Activated CD4-positive, alpha-beta T cell treated with anti-CD3 and anti-CD28 coated beads for 36 hours (primary cell): ENCODE data around the gene SMIM12. TPM values are rescaled to one million over a fixed set of nuclear protein-coding genes. Genes with fewer than 3 reads are reported as not detected.

Source experiments
- ATAC-seq: fragments of 200-7000 bp; cut with Tn5 transposase; one replicate; pipeline ENCODE4 v1.10.0; 2021; ENCODE audit warnings: mild to moderate bottlenecking, moderate library complexity
- CTCF ChIA-PET: fragments of 350-600 bp; sonication (Branson Sonifier 250); formaldehyde crosslinking; loops from one replicate; lab custom pipeline; 2021; ENCODE audit warnings: antibody characterized with exemption; lab: Charles Lee
- POLR2A ChIA-PET: fragments of 350-600 bp; sonication (Branson Sonifier 250); formaldehyde crosslinking; loops from one replicate; lab custom pipeline; 2021; ENCODE audit warnings: antibody characterized with exemption, inconsistent platforms; lab: Charles Lee
- DNase-seq: peaks from one replicate; pipeline ENCODE4 v3.0.0-alpha.2; 2020
- H3K27ac Mint-ChIP-seq: one replicate; pipeline ENCODE4 v1.8.0; 2021; ENCODE audit warnings: mixed read lengths
- H3K27me3 Mint-ChIP-seq: one replicate; pipeline ENCODE4 v1.8.0; 2021; ENCODE audit warnings: mixed read lengths
- H3K36me3 Mint-ChIP-seq: one replicate; pipeline ENCODE4 v1.8.0; 2021; ENCODE audit warnings: low read depth, mixed read lengths
- H3K4me1 Mint-ChIP-seq: one replicate; pipeline ENCODE4 v1.8.0; 2021; ENCODE audit warnings: mixed read lengths
- H3K4me3 Mint-ChIP-seq: one replicate; pipeline ENCODE4 v1.8.0; 2021; ENCODE audit warnings: mild to moderate bottlenecking, moderate library complexity, mixed read lengths
- H3K9me3 Mint-ChIP-seq: one replicate; pipeline ENCODE4 v1.8.0; 2021; ENCODE audit warnings: low read depth, mixed read lengths
- intact Hi-C, 2 experiments: fragments of 100-400 bp; cut with DNase I in 1 of 2; cut with micrococcal nuclease in 1 of 2; formaldehyde crosslinking; loops; one replicate each; pipeline versions ENCODE4 v1.14.2 to v1.15.1; 2022 to 2024; cut with DNase I, micrococcal nuclease
- total RNA-seq, 2 experiments: library from RNA; stranded (reverse); gene quantifications; one replicate each; pipeline ENCODE4 v1.2.3, GENCODE V29; 2021

SMIM12 gene, protein sequence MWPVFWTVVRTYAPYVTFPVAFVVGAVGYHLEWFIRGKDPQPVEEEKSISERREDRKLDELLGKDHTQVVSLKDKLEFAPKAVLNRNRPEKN
- 10 to 100 TPM; 42.4 to 45.0 TPM for total RNA-seq

DNA sequence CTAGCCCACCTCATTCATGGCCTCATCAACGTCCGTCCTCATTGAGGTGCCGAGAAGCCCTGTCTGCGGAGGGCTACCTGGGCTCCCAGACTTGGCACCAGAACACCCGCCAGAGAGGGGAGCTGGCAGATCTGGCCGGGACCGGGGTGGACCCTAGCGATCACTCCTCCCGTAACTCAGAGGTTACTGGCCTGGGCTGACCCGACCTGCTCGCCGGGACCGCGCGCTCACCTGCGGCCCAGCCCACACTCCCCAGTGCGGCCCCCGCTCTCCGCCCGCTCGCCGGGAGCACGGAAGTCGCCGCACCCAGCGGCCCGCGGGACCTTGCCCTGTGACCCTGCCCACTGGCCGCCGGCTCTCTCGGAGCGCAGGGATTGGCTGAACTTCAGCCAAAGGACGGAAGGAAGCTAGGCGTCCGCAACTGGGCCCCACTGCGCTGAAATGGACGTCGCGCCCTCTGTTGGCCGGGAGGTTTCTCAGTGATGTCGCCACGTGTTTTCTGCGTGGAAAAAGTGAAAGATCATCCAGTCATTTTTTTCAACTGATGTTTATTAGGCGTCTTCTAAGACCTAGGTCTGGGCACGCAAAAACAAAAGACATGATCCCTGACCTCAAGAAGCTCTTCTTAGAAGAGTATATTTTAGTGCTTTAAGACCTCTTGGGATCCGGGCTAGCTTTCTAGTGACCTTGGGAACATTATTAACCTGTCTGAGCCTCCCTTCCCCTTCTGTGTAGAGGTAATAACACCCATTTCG lies at the start of gene SMIM12:
Gene SMIM12, minus strand, starts transcription at position 304 of the 755 bp plus-strand sequence. CDS start 3,772 bp downstream, outside the sequence.
- POLR2A ChIA-PET = interaction anchor here (1.0 kb wide), 1 partner anchor 331 kb away, joined by 5 read pairs; no protein-coding TSS in a partner anchor
- peak within 1 kb of the TSS; percentile 98 for H3K4me3 Mint-ChIP-seq
- CTCF ChIA-PET = interaction anchor here (0.7 to 1.7 kb wide), 10 partner anchors 9 to 697 kb away, joined by 3 to 6 read pairs (median 4); no protein-coding TSS in a partner anchor

DNA sequence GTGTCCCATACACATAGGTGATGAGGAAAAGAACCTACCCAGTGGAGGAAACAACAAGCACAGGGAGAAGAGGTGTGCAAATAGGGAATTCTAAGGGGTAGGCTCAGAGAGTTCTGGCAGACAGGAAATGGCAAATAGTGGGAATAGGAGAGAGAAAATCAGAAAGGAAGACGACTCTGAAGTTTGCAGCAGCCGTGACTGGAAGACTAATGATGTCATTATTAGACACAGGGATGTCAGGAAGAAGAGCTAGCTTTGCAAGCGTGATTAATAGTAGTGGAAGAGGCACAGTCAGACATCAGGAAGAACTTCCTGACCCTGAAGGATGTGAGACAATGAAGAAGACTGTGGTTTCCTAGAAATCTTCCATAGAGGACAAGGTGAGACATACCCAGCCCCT lies 48.8 kb upstream of the SMIM12 start:
- intact Hi-C loops = no loop called here
- CTCF ChIA-PET = no interaction called here

More for the DNA sequence above, at the start of gene SMIM12:
- peak; percentile 95 for DNase-seq
- Mint-ChIP-seq H3K9me3 (no peaks in the 10 kb centered on the region), H3K27ac (peak within 1 kb of the TSS; percentile 99), H3K36me3 (peaks cover 7% of the 10 kb centered on the region), H3K4me1 (peaks cover 51% of the 10 kb centered on the region), H3K27me3 (no peaks in the 10 kb centered on the region)
- ATAC-seq = peak; percentile 95
- intact Hi-C loops = loop anchor here (1.0 to 10.0 kb wide), 9 partner anchors 126 to 785 kb away; partner anchors contain the start of genes ZMYM1 (in 2 of the 2), ZMYM6 (in 2 of the 2), KIAA0319L (in 1 of the 2) and NCDN (in 1 of the 2)

DNA sequence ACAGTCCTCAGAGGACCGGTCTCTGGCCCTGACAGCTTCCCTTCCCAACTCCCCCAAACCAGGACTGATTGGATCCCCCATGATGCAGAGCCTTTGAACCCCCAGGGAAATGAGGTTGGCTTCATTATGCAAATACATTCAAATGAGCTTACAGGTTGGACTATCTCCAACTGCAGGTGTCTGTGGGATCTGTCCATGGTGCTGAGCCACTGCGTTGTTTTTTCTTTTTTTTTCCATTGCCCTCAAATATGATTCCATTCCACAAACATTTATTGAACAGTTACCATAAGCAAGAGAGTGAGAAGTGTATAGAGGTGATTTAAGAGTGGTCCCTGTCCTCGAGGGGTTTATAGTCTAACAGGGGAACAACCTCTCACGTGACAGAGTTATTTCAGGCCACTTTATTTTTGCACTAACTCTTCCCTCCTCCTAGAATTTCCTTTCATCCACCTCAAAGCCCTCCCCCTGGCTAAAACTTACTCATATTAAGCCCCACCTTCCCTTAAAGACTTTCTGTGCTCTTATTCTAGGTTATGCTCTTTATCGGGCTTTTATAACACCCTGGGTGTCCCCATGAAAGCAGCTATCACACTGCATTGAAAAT lies 48.0 kb upstream of the SMIM12 start:
- ChIA-PET CTCF (interaction anchor here (0.9 kb wide), 1 partner anchor 55 kb away, joined by 4 read pairs; no protein-coding TSS in a partner anchor), POLR2A (interaction anchor here (0.6 kb wide), 1 partner anchor 205 kb away, joined by 3 read pairs; no protein-coding TSS in a partner anchor)
- Mint-ChIP-seq H3K4me3 (no peak overlapping the region), H3K36me3 (no peaks in the 10 kb centered on the region), H3K9me3 (no peaks in the 10 kb centered on the region), H3K4me1 (no peaks in the 10 kb centered on the region), H3K27ac (no peak overlapping the region), H3K27me3 (peaks cover 19% of the 10 kb centered on the region)
- ATAC-seq (no peak), DNase-seq (peak; percentile 24)
- intact Hi-C loops = no loop called here

More for the DNA sequence above, 48.8 kb upstream of the SMIM12 start:
- POLR2A ChIA-PET = no interaction called here
- DNase-seq = no peak
- H3K4me1 Mint-ChIP-seq = no peaks in the 10 kb centered on the region
- peaks cover 19% of the 10 kb centered on the region for H3K27me3 Mint-ChIP-seq
- no peak for ATAC-seq
- H3K36me3 Mint-ChIP-seq = no peaks in the 10 kb centered on the region
- H3K27ac Mint-ChIP-seq = no peak overlapping the region
- H3K4me3 Mint-ChIP-seq = no peak overlapping the region
- no peaks in the 10 kb centered on the region for H3K9me3 Mint-ChIP-seq

DNA sequence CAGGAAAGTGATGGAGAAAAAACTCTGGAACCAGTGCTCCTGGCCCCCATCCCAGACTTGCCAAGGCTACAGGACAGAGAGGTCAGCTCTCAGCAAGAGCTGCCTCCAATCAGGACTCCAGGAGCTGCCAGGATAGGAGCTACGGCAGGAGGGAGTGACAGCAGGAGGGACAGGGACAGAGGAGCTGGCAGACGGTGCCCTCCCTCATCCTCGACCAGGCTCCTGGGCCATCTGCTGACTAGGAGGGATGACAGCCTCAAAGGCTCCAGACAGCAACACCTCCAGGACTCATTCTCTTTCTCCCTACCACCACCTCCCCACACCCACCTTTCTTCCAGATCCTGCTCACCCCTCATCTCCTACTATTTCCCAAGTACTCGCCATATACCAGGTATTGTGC lies 47.2 kb upstream of the SMIM12 start:
- intact Hi-C loops = no loop called here
- no peak for DNase-seq
- Mint-ChIP-seq H3K27me3 (peaks cover 22% of the 10 kb centered on the region), H3K27ac (no peak overlapping the region), H3K36me3 (no peaks in the 10 kb centered on the region), H3K9me3 (no peaks in the 10 kb centered on the region), H3K4me1 (no peaks in the 10 kb centered on the region), H3K4me3 (no peak overlapping the region)
- ChIA-PET CTCF (interaction anchor here (0.9 kb wide), 1 partner anchor 54 kb away, joined by 4 read pairs; no protein-coding TSS in a partner anchor), POLR2A (interaction anchor here (0.6 kb wide), 1 partner anchor 206 kb away, joined by 3 read pairs; no protein-coding TSS in a partner anchor)
- ATAC-seq = no peak

DNA sequence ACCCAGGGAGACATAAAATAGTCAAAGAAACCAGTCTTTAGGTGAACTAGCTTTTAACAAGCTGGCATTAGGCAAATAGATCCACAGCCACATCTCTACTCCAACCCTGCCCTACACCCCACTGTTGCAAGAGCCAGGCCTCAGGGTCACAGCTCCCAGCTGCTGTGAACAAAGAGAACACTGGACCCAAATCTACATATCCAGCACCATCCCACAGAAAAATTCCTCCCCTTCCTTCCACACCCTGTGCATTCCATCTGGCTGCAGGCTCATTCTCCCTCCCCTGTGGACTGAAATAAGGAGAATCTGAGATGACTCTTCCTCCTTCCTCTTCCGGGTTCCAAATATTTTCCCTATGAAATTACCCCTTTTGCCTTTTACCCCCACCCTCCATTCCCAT lies 46.7 kb upstream of the SMIM12 start:
- Mint-ChIP-seq H3K9me3 (no peaks in the 10 kb centered on the region), H3K36me3 (no peaks in the 10 kb centered on the region), H3K27ac (no peak overlapping the region), H3K27me3 (peaks cover 25% of the 10 kb centered on the region), H3K4me3 (no peak overlapping the region), H3K4me1 (no peaks in the 10 kb centered on the region)
- DNase-seq (no peak), ATAC-seq (no peak)
- ChIA-PET POLR2A (no interaction called here), CTCF (no interaction called here)
- intact Hi-C loops = no loop called here

DNA sequence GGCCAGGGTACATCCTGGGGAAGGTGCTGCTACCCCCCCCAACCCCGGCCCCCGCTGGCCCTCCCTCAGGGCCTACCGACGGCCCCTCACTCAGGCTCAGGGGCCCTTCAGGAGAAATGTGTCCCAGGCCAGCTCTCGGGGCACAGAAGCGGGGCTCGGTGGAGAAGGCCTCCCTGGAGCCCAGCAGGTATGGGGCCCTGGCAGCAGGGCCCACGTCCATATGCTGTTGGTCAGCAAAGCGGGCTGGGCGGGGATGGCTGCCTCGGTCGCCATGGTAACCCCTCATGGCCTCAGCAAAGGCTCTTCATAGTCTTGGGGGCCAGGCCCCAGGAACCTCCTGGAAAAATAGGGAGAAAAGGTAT lies 45.5 kb upstream of the SMIM12 start:
- peaks cover 25% of the 10 kb centered on the region for H3K27me3 Mint-ChIP-seq
- no peaks in the 10 kb centered on the region for H3K36me3 Mint-ChIP-seq
- no peak overlapping the region for H3K4me3 Mint-ChIP-seq
- ChIA-PET POLR2A (no interaction called here), CTCF (no interaction called here)
- DNase-seq (no peak), ATAC-seq (no peak)
- intact Hi-C loops = no loop called here
- H3K9me3 Mint-ChIP-seq = no peaks in the 10 kb centered on the region
- no peak overlapping the region for H3K27ac Mint-ChIP-seq
- H3K4me1 Mint-ChIP-seq = no peaks in the 10 kb centered on the region

DNA sequence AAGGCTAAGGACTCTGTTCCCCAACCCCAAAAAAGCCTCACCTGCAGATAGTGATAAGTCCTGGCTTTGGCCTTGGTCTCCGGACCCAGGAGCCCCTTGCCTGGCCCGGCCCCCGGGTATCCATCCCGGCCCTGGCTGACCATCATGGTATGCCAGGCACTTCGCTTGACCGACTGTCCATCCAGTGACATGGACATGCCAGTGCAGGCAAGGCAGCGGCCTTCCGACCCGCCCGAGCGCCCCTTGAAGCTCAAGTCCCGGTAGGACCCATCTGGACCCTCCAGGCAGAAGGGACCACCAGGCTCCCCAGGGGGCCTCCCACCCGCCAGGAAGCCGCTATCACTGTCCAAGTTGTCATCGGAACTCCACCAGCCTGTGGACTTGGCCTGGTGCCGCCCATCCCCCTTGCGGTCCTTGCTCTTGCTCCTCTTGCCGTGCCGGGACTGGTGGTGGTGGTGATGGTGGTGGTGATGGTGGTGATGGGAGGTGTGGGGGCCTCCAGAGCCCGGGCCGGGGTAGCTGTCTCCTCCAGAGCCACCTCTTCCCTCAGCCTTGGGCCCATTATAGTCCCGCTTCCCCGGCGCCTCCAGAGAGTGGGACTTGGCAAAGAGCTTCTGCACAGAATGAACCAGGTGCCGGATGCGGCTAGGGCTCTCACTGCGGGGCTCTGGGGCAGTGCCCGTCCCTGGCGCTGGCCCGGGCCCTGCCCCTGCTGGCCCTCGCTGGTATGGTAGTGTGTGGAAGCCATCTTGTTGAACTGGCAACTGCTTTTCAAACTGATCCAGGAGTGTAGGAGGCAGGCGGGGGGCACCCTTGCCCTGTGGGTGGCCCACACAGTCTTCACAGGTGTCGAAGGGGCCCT lies 44.9 kb upstream of the SMIM12 start:
- Mint-ChIP-seq H3K27me3 (peaks cover 25% of the 10 kb centered on the region), H3K4me3 (no peak overlapping the region), H3K36me3 (no peaks in the 10 kb centered on the region), H3K9me3 (no peaks in the 10 kb centered on the region), H3K27ac (no peak overlapping the region), H3K4me1 (no peaks in the 10 kb centered on the region)
- DNase-seq (no peak), ATAC-seq (no peak)
- POLR2A ChIA-PET = no interaction called here
- CTCF ChIA-PET = no interaction called here
- intact Hi-C loops = no loop called here

DNA sequence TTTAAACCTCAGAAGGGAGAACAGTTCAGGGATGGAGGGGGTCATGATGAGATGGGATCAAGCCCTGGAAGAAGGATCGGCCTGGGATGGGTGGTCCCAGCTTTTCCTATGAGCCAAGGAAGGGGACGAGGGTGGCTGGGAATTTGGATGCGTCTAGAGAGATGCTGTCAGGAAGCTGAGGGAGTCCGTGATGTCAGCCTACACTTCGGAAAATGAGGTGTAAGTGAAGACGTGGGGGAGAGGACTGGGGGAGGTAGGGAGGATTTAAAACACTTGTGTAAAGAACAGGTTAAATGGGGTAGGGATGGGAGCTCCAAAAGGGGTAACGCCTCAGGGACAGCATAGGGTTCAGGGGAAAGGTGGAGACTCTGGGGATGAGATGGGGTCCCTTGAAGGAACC lies 42.4 kb upstream of the SMIM12 start:
- no peak overlapping the region for H3K27ac Mint-ChIP-seq
- H3K27me3 Mint-ChIP-seq = peaks cover 13% of the 10 kb centered on the region
- H3K9me3 Mint-ChIP-seq = no peaks in the 10 kb centered on the region
- DNase-seq (no peak), ATAC-seq (no peak)
- H3K36me3 Mint-ChIP-seq = no peaks in the 10 kb centered on the region
- ChIA-PET POLR2A (no interaction called here), CTCF (interaction anchor here (1.2 kb wide), 1 partner anchor 11 kb away, joined by 3 read pairs; no protein-coding TSS in a partner anchor)
- H3K4me1 Mint-ChIP-seq = no peaks in the 10 kb centered on the region
- intact Hi-C loops = no loop called here
- no peak overlapping the region for H3K4me3 Mint-ChIP-seq

DNA sequence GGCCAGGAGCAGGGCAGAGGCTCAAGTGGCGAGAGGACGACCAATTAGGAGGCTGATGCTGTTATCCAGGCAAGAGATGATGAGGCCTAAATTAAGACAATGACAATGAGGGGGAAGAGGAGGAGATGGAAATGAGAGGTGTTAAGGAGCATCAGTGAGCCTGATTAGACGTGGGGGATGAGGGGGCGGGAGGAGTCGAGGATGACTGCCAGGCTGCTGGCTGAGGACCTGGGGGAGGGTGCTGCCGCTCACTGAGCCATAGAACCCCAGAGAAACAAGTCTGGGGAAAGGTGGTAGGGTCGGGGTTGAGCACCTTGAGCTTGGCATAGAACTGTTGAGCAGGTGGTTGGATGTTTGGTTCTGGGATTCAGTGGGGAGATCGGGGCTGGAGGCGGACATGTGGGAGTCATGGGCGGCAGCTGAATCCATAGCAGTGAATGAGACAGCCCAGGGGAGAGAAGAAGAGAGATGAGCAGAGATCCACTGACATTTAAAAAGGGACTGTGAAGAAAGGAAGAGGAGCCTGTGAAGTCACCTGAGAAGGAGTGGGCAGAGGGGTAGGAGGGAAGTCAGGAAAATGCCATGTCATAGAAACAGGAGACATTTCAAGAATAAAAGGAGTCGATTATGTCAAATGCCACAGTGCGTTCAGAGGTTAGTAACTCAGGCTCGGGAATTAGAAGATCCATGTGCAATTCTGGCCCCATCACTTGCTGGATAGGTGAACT lies 41.4 kb upstream of the SMIM12 start:
- DNase-seq (no peak), ATAC-seq (no peak)
- H3K27me3 Mint-ChIP-seq = peaks cover 12% of the 10 kb centered on the region
- no peaks in the 10 kb centered on the region for H3K4me1 Mint-ChIP-seq
- no peaks in the 10 kb centered on the region for H3K36me3 Mint-ChIP-seq
- H3K27ac Mint-ChIP-seq = no peak overlapping the region
- ChIA-PET CTCF (no interaction called here), POLR2A (no interaction called here)
- intact Hi-C loops = no loop called here
- no peaks in the 10 kb centered on the region for H3K9me3 Mint-ChIP-seq
- no peak overlapping the region for H3K4me3 Mint-ChIP-seq

DNA sequence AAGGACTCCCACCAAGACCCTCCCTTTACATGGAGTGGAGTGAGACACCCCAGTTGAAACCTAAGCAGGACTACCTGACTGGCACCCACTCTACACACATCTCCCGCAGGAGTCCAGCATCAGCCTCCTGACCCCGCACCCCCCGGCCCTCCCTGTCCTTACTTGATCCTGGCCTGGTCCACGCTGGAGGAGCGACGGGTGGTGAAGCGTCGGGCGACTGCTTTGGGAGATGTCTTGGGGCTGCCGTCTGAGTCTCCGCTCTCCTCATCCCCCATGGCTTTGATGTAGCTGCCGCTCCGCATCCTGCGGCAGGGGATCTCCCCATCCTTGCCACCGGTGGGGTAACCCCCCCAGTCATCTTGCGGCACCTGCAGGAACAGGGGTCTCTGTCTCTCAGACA lies 40.4 kb upstream of the SMIM12 start:
- intact Hi-C loops = no loop called here
- Mint-ChIP-seq H3K4me1 (no peaks in the 10 kb centered on the region), H3K9me3 (no peaks in the 10 kb centered on the region), H3K36me3 (no peaks in the 10 kb centered on the region), H3K27ac (no peak overlapping the region), H3K27me3 (peaks cover 12% of the 10 kb centered on the region), H3K4me3 (no peak overlapping the region)
- ChIA-PET CTCF (interaction anchor here (0.9 kb wide), 1 partner anchor 86 kb away, joined by 4 read pairs; no protein-coding TSS in a partner anchor), POLR2A (no interaction called here)
- DNase-seq = no peak
- ATAC-seq = no peak
